Subcutaneous abdominal adipose tissue (tissue), 5 donors: ENCODE data around the gene GRM7.

Experiments used
- H3K27ac ChIP-seq: one replicate; pipeline ENCODE4 v1.7.0; 2013; ENCODE audit warnings: low read depth, mild to moderate bottlenecking, inconsistent platforms, low read length, moderate library complexity
- H3K27me3 ChIP-seq, 5 donors: one replicate each; pipeline ENCODE4 v1.7.0; 2013; ENCODE audit warnings: low read length in 5 of 5, inconsistent platforms in 1 of 5; ENCODE audit not compliant: control insufficient read depth in 5 of 5, insufficient read depth in 4 of 5
- H3K36me3 ChIP-seq, 5 donors: one replicate each; pipeline ENCODE4 v1.7.0; 2013; ENCODE audit warnings: low read length in 5 of 5; ENCODE audit not compliant: control insufficient read depth in 5 of 5, insufficient read depth in 5 of 5
- H3K4me1 ChIP-seq, 5 donors: one replicate each; pipeline ENCODE4 v1.7.0; 2013; ENCODE audit warnings: low read length in 5 of 5, mild to moderate bottlenecking in 3 of 5, moderate library complexity in 1 of 5; ENCODE audit not compliant: control insufficient read depth in 5 of 5, insufficient read depth in 5 of 5
- H3K4me3 ChIP-seq, 5 donors: one replicate each; pipeline ENCODE4 v1.7.0; 2013; ENCODE audit warnings: low read length in 5 of 5, low read depth in 1 of 5
- H3K9ac ChIP-seq, 5 donors: one replicate each; pipeline ENCODE4 v1.7.0; 2013; ENCODE audit warnings: low read length in 5 of 5, mild to moderate bottlenecking in 4 of 5, moderate library complexity in 3 of 5
- H3K9me3 ChIP-seq, 5 donors: one replicate each; pipeline ENCODE4 v1.7.0; 2013; ENCODE audit warnings: low read length in 5 of 5; ENCODE audit not compliant: control insufficient read depth in 5 of 5
- donor health status: healthy.
- donor health status: healthy.
- donor health status: healthy.
- donor health status: healthy.
- donor health status: healthy.

The GRM7 gene

DNA sequence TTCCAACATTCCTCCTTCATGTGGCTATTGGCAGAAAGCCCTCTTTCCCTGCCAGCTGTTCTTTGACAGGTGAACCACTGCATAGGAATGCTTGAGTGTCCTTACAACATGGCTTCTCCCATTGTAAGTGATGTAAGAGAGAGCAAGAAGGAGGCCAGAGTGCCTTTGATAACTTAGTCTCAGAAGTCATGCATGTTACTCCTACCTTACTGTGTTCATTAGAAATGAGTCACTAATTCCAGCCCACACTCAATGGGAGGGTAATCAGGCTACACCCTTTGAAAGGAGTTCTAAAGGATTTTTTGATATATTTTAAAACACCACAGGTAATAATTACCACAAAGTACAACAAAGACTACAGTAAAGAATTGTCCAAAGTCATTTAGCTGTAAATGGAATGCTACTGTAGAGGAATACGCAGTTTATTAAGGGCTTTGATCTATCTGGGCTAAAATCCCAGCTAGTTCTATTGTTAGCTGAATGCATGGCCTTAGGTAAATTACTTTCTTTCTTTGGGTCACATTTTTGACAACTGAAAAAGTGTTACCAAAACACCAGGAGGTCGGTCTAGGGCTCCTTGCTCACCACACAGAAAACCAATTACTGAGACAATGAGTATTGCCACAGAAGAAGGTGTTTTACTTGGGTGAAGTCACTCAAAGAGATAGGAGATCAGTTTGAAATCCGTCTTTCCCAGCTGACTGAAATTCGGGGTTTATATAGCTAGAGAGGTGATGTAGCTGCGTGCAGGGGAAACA, 154.9 kb downstream of the GRM7 start:
- Histone ChIP-seq H3K27me3 (no peaks in the 10 kb centered on the region), H3K27ac (no peak overlapping the region), H3K9ac (no peak overlapping the region), H3K4me3 (no peak overlapping the region), H3K4me1 (no peaks in the 10 kb centered on the region), H3K36me3 (no peaks in the 10 kb centered on the region), H3K9me3 (peaks cover 0 to 9% (median 6%) of the 10 kb centered on the region in 5 donors)

DNA sequence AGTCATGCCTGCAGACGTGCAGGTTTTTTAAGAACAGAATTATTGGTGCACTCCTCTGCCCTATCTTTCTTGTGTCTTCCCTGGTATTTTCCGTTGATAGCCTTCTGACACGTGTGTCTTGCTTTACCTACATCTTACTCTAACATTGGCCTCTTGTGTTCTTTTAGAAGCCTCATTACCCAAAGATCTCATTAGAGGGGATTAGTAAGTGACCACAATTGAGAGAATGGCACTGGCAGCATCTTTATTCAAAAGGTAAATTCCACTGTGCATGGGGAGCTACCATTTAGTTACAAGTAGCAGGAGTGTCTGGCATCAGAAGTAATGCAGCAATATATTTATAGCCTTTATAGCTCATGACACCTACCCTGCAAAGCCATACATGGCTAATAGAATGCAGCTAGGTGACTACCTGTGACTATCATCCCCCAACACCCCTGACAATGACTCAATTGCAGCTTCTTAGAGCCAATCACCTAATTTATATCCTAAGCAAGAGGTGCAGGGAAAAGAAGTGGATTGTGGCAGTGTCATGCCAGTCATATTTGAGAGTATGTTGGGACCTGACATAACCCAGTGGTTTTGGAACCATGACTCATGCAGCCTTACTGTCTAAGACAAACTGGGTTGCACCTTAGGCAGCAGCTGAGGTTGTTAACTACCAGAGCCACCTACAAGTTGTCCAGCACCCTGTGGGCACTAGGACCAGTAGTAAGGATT, 164.8 kb downstream of the GRM7 start:
- H3K9me3 ChIP-seq, result no peaks in the 10 kb centered on the region
- H3K4me1 ChIP-seq, result no peaks in the 10 kb centered on the region
- H3K27me3 ChIP-seq, result no peaks in the 10 kb centered on the region
- H3K27ac ChIP-seq, result no peak overlapping the region
- H3K4me3 ChIP-seq, result no peak overlapping the region
- H3K36me3 ChIP-seq, result no peaks in the 10 kb centered on the region
- no peak overlapping the region for H3K9ac ChIP-seq

DNA sequence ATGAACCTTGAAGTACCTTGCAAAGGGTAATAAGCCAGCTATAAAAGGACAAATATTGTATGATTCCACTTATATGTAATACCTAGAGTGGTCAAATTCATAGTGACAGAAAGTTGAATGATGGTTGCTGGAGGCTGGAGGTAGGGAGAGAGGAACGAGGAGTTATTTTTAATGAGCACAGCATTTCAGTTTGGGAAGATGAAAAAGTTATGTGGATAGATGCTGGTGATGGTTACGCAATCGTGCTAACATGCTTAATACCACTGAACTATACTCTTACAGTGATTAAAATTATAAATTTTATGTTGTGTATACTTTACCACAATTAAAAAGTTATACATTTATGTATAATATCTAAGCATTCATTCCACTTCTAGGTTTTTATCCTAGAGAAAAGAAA, 168.6 kb downstream of the GRM7 start:
- Histone ChIP-seq H3K4me1 (no peaks in the 10 kb centered on the region), H3K9me3 (peaks cover 0 to 7% (median under 1%) of the 10 kb centered on the region in 5 donors), H3K36me3 (no peaks in the 10 kb centered on the region), H3K9ac (no peak overlapping the region), H3K4me3 (no peak overlapping the region), H3K27ac (no peak overlapping the region), H3K27me3 (no peaks in the 10 kb centered on the region)

DNA sequence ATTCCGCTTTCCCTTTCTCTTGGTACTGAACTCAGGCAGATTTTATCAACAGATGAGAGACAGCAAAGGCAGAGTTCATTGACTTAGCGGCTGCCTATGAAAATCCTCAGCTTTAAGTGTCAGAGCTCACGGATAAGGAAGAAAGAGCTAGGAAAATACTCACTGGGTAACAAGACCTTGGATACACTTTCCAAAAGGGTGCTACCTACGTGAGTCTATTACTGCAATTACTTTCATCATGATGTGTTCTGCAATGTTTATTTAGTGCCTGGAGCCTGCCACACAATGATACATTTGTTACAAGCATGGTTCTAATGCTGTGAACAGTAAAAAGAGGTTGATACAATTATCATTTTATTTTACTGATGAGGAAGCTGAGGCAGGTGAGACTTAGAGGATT, 177.5 kb downstream of the GRM7 start:
- H3K9ac ChIP-seq, result no peak overlapping the region
- H3K27ac ChIP-seq, result no peak overlapping the region
- peaks cover 0 to 11% (median 3%) of the 10 kb centered on the region in 5 donors for H3K9me3 ChIP-seq
- H3K4me1 ChIP-seq, result no peaks in the 10 kb centered on the region
- H3K36me3 ChIP-seq, result no peaks in the 10 kb centered on the region
- no peaks in the 10 kb centered on the region for H3K27me3 ChIP-seq
- no peak overlapping the region for H3K4me3 ChIP-seq

DNA sequence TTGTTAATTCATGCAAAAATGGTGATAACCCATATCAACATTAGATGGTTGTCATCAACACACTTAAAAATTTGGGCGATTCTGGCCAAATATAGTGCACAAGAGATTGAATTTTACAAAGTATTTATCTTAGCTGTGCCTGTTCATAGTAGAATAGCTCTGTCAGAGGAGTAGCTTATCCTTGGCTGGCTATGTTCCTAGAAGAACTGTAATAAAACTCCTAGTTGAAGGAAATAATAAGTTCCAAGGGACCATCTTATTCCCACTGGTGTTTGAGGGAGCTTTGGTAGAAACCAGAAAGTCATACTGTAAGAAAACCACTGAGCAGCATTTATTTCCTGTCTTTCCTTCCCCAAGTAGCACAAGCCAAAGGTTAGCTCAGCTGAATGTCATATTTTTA, 201.8 kb downstream of the GRM7 start:
- Histone ChIP-seq H3K27ac (no peak overlapping the region), H3K27me3 (no peaks in the 10 kb centered on the region)

DNA sequence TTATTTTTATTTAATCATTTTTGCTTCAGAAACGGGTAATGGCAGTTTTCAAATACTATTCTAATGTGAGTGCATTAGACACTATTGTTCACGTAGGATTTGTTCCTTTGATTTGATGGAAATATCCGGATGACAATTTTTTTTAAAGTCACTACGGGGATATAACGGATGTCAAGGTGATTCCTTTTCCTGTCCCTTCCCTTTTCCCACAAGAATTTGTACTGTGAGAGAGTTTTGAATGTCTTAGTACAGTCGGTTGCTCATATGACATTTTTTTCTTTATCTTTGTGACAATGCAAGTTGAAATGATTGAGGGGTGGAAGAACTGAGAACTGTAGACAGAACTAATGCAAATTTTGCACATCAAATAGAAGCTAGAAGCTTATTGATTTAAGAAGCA, 209.5 kb downstream of the GRM7 start:
- Histone ChIP-seq H3K36me3 (no peaks in the 10 kb centered on the region), H3K9me3 (peaks cover 0 to 3% (median 0%) of the 10 kb centered on the region in 5 donors), H3K27ac (no peak overlapping the region), H3K27me3 (no peaks in the 10 kb centered on the region), H3K4me1 (no peaks in the 10 kb centered on the region), H3K9ac (no peak overlapping the region), H3K4me3 (no peak overlapping the region)

More for the DNA sequence above, 201.8 kb downstream of the GRM7 start:
- Histone ChIP-seq H3K36me3 (no peaks in the 10 kb centered on the region), H3K9ac (no peak overlapping the region), H3K4me1 (peaks cover 0 to 6% (median 0%) of the 10 kb centered on the region in 5 donors), H3K9me3 (peaks cover 0 to 3% (median 0%) of the 10 kb centered on the region in 5 donors), H3K4me3 (no peak overlapping the region)

DNA sequence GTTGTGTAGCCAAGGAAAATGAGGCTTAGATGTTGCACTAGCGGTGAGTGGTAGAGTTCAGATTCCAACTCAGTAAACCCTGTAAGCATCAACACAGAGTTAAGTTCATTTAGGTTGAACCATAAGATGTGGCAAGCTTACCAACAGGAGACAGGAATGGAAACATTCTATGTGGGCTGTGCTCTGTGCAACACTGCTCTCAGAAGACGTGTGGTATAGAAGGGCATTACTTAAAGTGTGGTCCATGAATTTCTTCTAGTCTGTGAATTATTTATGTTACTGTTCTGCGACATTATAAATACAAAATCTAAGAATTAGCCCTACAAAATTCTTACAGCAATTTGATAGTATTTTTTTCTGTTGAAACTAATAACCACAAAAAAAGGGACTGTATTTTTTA, 213.3 kb downstream of the GRM7 start:
- no peaks in the 10 kb centered on the region for H3K9me3 ChIP-seq
- H3K9ac ChIP-seq, result no peak overlapping the region
- no peak overlapping the region for H3K27ac ChIP-seq
- no peak overlapping the region for H3K4me3 ChIP-seq
- H3K27me3 ChIP-seq, result no peaks in the 10 kb centered on the region
- no peaks in the 10 kb centered on the region for H3K36me3 ChIP-seq
- H3K4me1 ChIP-seq, result no peaks in the 10 kb centered on the region

DNA sequence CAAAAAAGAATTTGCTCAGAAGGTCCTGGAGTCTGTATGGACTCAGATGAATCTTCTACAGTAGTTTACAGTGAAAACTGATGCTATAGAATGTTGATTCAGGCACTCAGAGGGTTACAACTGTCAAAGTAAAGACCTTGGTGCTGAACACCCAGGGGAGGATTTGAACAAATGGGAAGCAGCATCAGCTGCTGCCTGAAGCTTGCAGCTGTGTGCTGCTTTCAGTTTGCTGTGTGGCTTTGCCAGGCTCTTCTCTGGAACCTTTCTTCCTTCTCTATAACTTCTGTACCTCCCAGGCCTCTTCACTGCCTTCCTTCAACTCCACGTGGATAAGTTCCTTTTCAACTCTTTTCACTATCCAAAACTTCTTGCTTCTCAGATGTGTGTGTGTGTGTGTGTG, 214.2 kb downstream of the GRM7 start:
- Histone ChIP-seq H3K36me3 (no peaks in the 10 kb centered on the region), H3K9me3 (no peaks in the 10 kb centered on the region), H3K27me3 (no peaks in the 10 kb centered on the region), H3K4me3 (no peak overlapping the region), H3K4me1 (no peaks in the 10 kb centered on the region), H3K9ac (peak overlapping the region in 1 of 5 donors; percentile 39), H3K27ac (no peak overlapping the region)

DNA sequence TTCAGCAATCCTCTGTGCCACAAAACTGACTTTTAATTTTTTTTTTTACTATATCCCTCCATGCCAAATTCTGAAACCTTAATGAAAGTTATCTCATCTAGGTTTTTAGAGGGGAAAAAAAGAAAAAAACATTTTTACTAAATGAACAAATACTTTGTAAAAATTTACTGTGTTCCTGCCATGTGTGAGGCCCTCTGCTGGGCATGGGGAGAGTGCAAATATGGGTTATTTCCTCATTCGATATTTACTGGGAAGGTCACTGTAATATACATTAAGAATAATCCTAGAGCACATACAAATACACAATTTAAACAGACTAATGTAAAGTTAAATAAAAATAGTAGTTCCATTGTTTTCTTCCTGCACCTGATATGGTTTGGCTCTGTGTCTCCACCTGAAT, 215.0 kb downstream of the GRM7 start:
- H3K4me3 ChIP-seq, result no peak overlapping the region
- H3K9me3 ChIP-seq, result no peaks in the 10 kb centered on the region
- H3K27me3 ChIP-seq, result no peaks in the 10 kb centered on the region
- no peak overlapping the region for H3K9ac ChIP-seq
- H3K36me3 ChIP-seq, result no peaks in the 10 kb centered on the region
- no peak overlapping the region for H3K27ac ChIP-seq
- no peaks in the 10 kb centered on the region for H3K4me1 ChIP-seq

DNA sequence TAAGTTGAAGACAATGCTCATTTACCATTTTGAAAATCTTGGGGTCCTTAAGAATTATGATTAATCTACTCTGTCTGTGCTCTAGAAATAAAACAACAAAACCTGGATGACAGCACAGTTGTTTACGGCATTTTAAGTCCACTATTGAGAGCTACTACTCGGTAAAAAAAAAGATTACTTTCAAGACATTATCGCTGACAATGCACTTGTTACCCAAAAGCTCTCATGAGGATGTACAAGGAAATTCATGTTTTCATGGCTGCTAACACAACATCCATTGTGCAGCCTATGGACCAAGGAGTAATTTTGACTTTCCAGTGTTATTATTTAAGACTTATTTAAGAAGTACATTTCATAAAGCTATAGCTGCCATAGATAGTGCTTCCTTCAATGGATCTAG, 221.3 kb downstream of the GRM7 start:
- Histone ChIP-seq H3K4me3 (no peak overlapping the region), H3K36me3 (no peaks in the 10 kb centered on the region), H3K27me3 (no peaks in the 10 kb centered on the region), H3K27ac (no peak overlapping the region), H3K9ac (no peak overlapping the region), H3K4me1 (peaks cover 0 to 10% (median 4%) of the 10 kb centered on the region in 5 donors), H3K9me3 (no peaks in the 10 kb centered on the region)
